Fibroblast of lung (primary cell): ENCODE data around the gene MPP2. TPM values are rescaled to one million over a fixed set of nuclear protein-coding genes. Genes with fewer than 3 reads are reported as not detected.

ENCODE experiments used
- DNase-seq, 2 donors: peaks; one replicate each; pipeline versions ENCODE4 v3.0.0 to v3.0.0-alpha.2; 2010; ENCODE audit warnings: low read depth in 2 of 2
- H2AFZ ChIP-seq: 2 replicates; pipeline ENCODE4 v1.5.1; 2012; ENCODE audit warnings: low read length, control low read depth, inconsistent platforms
- H3K27ac ChIP-seq: 2 replicates; pipeline ENCODE4 v1.5.1; 2011; ENCODE audit warnings: low read length, control low read depth; ENCODE audit not compliant: insufficient read depth
- H3K27me3 ChIP-seq: 2 replicates; pipeline ENCODE4 v1.5.1; 2011; ENCODE audit warnings: mild to moderate bottlenecking, low read length; ENCODE audit not compliant: control insufficient read depth, insufficient read depth
- H3K36me3 ChIP-seq: 2 replicates; pipeline ENCODE4 v1.5.1; 2011; ENCODE audit warnings: low read length; ENCODE audit not compliant: control insufficient read depth, insufficient read depth
- H3K4me1 ChIP-seq: 2 replicates; pipeline ENCODE4 v1.5.1; 2011; ENCODE audit warnings: low read length; ENCODE audit not compliant: control insufficient read depth, insufficient read depth; ENCODE audit errors: extremely low read depth
- H3K4me2 ChIP-seq: 2 replicates; pipeline ENCODE4 v1.5.1; 2011; ENCODE audit warnings: low read length, control low read depth; ENCODE audit not compliant: insufficient read depth; ENCODE audit errors: extremely low read depth
- H3K4me3 ChIP-seq, 4 experiments: fragments of 200-600 bp in 1 of 4; sonication (generic) in 1 of 4; replicated peaks in 1 of 4; 2 replicates each; pipeline ENCODE4 v1.5.1; 2011 to 2016; ENCODE audit warnings: low read length in 4 of 4, low read depth in 3 of 4, mild to moderate bottlenecking in 3 of 4, control low read depth in 2 of 4, inconsistent platforms in 1 of 4, mixed read lengths in 1 of 4; ENCODE audit not compliant: insufficient read depth in 1 of 4; ENCODE audit errors: control extremely low read depth in 1 of 4
- H3K79me2 ChIP-seq: 2 replicates; pipeline ENCODE4 v1.5.1; 2012; ENCODE audit warnings: mild to moderate bottlenecking, low read length, inconsistent platforms; ENCODE audit not compliant: control insufficient read depth, insufficient read depth
- H3K9ac ChIP-seq: 2 replicates; pipeline ENCODE4 v1.5.1; 2011; ENCODE audit warnings: mild to moderate bottlenecking, low read length, control low read depth; ENCODE audit not compliant: insufficient read depth
- H3K9me3 ChIP-seq: 2 replicates; pipeline ENCODE4 v1.5.1; 2012; ENCODE audit warnings: low read depth, low read length; ENCODE audit not compliant: control insufficient read depth, insufficient read depth
- H4K20me1 ChIP-seq: 2 replicates; pipeline ENCODE4 v1.5.1; 2011; ENCODE audit warnings: low read length; ENCODE audit not compliant: control insufficient read depth, insufficient read depth; ENCODE audit errors: extremely low read depth
- CTCF ChIP-seq, 2 donors: IDR thresholded peaks in 1 of 2; conservative IDR thresholded peaks in 1 of 2; 1 replicate in 1 of 2; 2 replicates in 1 of 2; pipeline ENCODE4 v1.5.1; 2011 to 2012; ENCODE audit warnings: low read length in 2 of 2, control low read depth in 1 of 2, inconsistent platforms in 1 of 2, low read depth in 1 of 2, mild to moderate bottlenecking in 1 of 2
- EZH2 ChIP-seq: IDR thresholded peaks from 2 replicates; pipeline ENCODE4 v1.5.1; 2012; ENCODE audit warnings: low read length, control low read depth, mild to moderate bottlenecking; ENCODE audit errors: missing control alignments
- polyA plus RNA-seq, 2 donors: library from polyadenylated mRNA; depleted of rRNA in 1 of 2; stranded (reverse) in 1 of 2; unstranded in 1 of 2; fragments of >200 nt; gene quantifications; 2 replicates each; pipeline ENCODE4 v1.2.1, GENCODE V29; 2011 to 2012; ENCODE audit warnings: missing spikeins in 1 of 2
- total RNA-seq: library from RNA; depleted of rRNA; stranded (reverse); fragments of >200 nt; gene quantifications from 2 replicates; pipeline ENCODE4 v1.2.1, GENCODE V29; 2014

Gene MPP2
- total and polyA plus RNA-seq, 2 donors (not counting 1 experiment from before 2014, with no cell fraction given), result 1.2 to 2.1 TPM

- no peaks in the 10 kb centered on the region for H3K36me3 ChIP-seq
- H3K4me2 ChIP-seq, result no peak overlapping the region
- no peak overlapping the region for H3K27ac ChIP-seq
- H3K4me1 ChIP-seq, result no peaks in the 10 kb centered on the region
- no peaks in the 10 kb centered on the region for H3K27me3 ChIP-seq
- no peak overlapping the region for H2AFZ ChIP-seq
- no peaks in the 10 kb centered on the region for H3K79me2 ChIP-seq
- no peak overlapping the region for H3K9ac ChIP-seq
- no peaks in the 10 kb centered on the region for H3K9me3 ChIP-seq
- TF ChIP-seq CTCF (conservative IDR thresholded peaks at IDR 0.05 in 1 of 2, IDR thresholded peaks at IDR 0.05 in 1 of 2; ENCODE audit: low read depth in 1 of 2, low read length in 2 of 2) (no peak), EZH2 (no peak)
- H3K4me3 ChIP-seq, result no peak overlapping the region
- H4K20me1 ChIP-seq, result no peaks in the 10 kb centered on the region
- DNase-seq, result no peak
Measured at GRCh38 chr17:43881181-43881580, 26.2 kb downstream of the MPP2 start.

- Histone ChIP-seq H3K79me2 (no peaks in the 10 kb centered on the region), H3K36me3 (no peaks in the 10 kb centered on the region), H3K27me3 (no peaks in the 10 kb centered on the region), H3K27ac (no peak overlapping the region), H3K4me1 (no peaks in the 10 kb centered on the region), H3K9ac (no peak overlapping the region), H3K4me3 (no peak overlapping the region), H4K20me1 (no peaks in the 10 kb centered on the region), H3K9me3 (no peaks in the 10 kb centered on the region), H2AFZ (no peak overlapping the region), H3K4me2 (no peak overlapping the region)
- TF ChIP-seq CTCF (conservative IDR thresholded peaks at IDR 0.05 in 1 of 2, IDR thresholded peaks at IDR 0.05 in 1 of 2; ENCODE audit: low read depth in 1 of 2, low read length in 2 of 2), result peak; percentile 46 to 67
- TF ChIP-seq EZH2, result no peak
- DNase-seq, result peak in 1 of 2 donors; percentile 4
Measured at GRCh38 chr17:43880420-43880991, 26.8 kb downstream of the MPP2 start.

- Histone ChIP-seq H3K36me3 (no peaks in the 10 kb centered on the region), H3K9ac (no peak overlapping the region), H3K4me2 (no peak overlapping the region), H3K4me3 (no peak overlapping the region), H2AFZ (no peak overlapping the region), H3K4me1 (no peaks in the 10 kb centered on the region), H3K9me3 (no peaks in the 10 kb centered on the region), H3K79me2 (no peaks in the 10 kb centered on the region), H4K20me1 (no peaks in the 10 kb centered on the region), H3K27me3 (no peaks in the 10 kb centered on the region), H3K27ac (no peak overlapping the region)
- TF ChIP-seq EZH2 (no peak), CTCF (conservative IDR thresholded peaks at IDR 0.05 in 1 of 2, IDR thresholded peaks at IDR 0.05 in 1 of 2; ENCODE audit: low read depth in 1 of 2, low read length in 2 of 2) (no peak)
- no peak for DNase-seq
Measured at GRCh38 chr17:43879723-43880419, 27.5 kb downstream of the MPP2 start.
